Hindlimb muscle (tissue), 1 donor: ENCODE results near the gene MINDY4B. TPM values are rescaled to one million over a fixed set of nuclear protein-coding genes. Genes with fewer than 3 reads are reported as not detected.

Source experiments
- DNase-seq: peaks from one replicate; pipeline ENCODE4 v3.0.0-alpha.2; 2013
- polyA plus RNA-seq: library from polyadenylated mRNA; unstranded; fragments of 120-200 nt; gene quantifications from one replicate; pipeline ENCODE4 v1.2.1, GENCODE V29; 2013; ENCODE audit not compliant: insufficient read length

Gene MINDY4B
- polyA plus RNA-seq, 1 donor: not detected

DNA sequence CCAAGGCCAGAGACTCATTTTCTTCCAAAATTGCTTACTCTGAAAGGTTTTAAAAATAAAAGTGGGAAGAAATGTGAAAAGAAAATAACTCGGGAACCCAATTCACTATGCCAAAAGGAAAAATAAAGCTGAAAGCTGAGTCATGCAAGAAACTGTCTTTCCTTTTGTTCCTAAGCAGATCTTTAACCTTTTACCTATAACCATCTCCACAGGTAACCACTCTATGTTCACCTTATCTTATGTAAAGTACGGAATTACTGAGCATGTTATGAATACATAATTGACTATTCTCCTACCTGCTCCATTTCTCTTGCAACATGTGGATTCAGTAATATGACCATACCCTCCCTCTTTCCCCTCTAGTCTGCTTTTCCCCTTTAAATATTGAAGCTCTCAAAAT lies 62.0 kb downstream of the MINDY4B start:
- DNase-seq: no peak

DNA sequence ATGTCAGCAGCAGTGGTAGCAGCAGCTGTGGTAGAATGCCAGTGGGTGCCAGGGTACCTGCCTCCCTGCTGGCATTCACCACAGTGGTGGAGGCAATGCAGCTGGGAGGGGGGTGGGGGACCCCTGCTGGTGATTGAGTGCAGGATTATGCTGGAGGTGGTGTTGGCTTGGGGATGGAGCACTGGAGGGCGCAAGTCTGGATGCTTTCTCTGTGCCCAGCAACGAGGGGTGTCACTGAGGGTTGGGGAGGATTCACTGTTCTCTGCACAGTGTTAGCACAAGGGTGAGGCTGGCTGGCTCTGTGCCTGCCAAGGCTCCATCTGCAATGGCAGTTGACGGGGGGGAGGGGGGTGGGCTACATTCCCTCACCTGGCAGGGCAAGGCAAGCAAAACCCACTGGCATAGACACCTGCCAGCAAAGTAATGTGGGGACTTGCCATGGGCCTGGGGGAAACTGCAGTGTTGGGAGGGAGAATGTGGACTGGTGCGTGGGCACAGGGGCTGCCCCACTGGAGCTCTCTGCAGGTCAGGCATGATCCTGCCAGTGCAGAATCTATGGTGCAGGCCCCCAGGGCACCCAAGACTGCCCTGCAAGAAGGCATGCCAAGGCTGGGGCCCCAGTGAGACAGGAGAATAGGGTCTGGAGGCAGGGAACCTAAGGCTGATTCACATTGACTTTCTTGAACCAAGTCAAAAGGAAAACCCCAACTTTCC lies 64.3 kb downstream of the MINDY4B start:
- DNase-seq: no peak

GRCh38 chr3:150830745-150831144 lies 74.5 kb downstream of the MINDY4B start:
- no peak for DNase-seq

GRCh38 chr3:150830094-150830681 lies 75.1 kb downstream of the MINDY4B start:
- no peak for DNase-seq

DNA sequence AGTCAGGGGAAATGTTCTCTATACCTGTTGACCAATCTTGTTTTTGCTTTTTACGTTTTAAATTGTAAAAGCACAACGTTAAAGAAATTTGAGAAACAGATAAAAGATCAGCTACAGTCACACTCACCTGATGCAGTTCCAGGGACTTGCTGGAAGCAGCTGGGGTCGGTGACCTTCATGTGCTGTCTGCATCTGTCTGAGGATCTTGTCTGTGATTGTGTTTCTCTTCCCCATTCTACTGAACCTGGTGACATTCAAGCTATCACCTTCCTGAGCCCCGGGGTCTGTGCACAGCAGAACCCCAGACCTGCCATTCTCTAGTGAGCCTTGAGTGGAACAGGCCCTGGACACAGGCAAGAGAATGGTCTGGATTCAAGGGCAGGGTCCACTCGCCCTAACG lies 75.8 kb downstream of the MINDY4B start:
- no peak for DNase-seq

- DNase-seq: no peak
These were observed 76.2 kb downstream of the MINDY4B start for GRCh38 chr3:150828997-150829396.

DNA sequence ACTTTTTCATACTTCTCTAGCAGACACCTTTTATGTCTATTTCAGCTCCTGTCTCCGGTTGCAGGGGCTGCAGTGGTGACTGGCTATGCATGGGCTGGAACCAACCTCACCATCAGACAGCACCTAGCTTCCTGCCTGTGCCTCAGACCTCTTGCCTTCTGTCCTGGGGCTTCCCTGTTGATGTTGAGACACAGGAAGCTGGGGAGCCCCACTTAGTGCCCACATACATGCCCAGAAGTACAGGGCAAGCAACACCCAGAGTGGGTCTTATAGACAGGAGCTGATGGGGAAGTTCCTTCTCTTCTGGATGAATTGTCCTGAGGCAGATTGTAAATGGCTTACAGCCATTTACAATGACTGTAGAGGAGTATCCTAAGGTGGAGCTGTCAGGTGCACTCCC lies 77.0 kb downstream of the MINDY4B start:
- DNase-seq: no peak

GRCh38 chr3:150826466-150827282 lies 78.6 kb downstream of the MINDY4B start:
- no peak for DNase-seq

GRCh38 chr3:150825916-150826377 lies 79.3 kb downstream of the MINDY4B start:
- no peak for DNase-seq

GRCh38 chr3:150825192-150825915 lies 79.9 kb downstream of the MINDY4B start:
- DNase-seq: no peak

- DNase-seq: no peak
These were observed 82.0 kb downstream of the MINDY4B start for GRCh38 chr3:150823277-150823676.

- DNase-seq: no peak
These were observed 82.6 kb downstream of the MINDY4B start for GRCh38 chr3:150822636-150823035.

Other genes starting within 250 kb of the MINDY4B start
- gene ERICH6, start 201.5 kb downstream of the MINDY4B start, polyA plus RNA-seq: 0.23 TPM
- 16.4 TPM for gene SIAH2, start 142.3 kb downstream of the MINDY4B start, polyA plus RNA-seq
- 0.19 TPM for gene CLRN1, start 67.3 kb upstream of the MINDY4B start, polyA plus RNA-seq
- 9.7 TPM for gene MED12L, start 180.2 kb upstream of the MINDY4B start, polyA plus RNA-seq